ENCODE measurements around the gene CNTNAP2. TPM values are rescaled to one million over a fixed set of nuclear protein-coding genes. Genes with fewer than 3 reads are reported as not detected.

Gene CNTNAP2
- total and polyA plus RNA-seq, 9 of the 15 experiments (the other 6 are each of a cell fraction or from before 2014, with no cell fraction given): 0.04 to 0.62 (median 0.09) TPM; not detected in 4

GRCh38 chr7:146865696-146866095 lies 749.1 kb downstream of the CNTNAP2 start:
- H4K20me1 ChIP-seq (replicated peaks; ENCODE audit: control insufficient read depth, insufficient read depth, low read length): no peaks in the 10 kb centered on the region
- FAIRE-seq (no peak), DNase-seq (ENCODE audit: extremely low read depth in 1 of 4, low spot score in 3 of 4) (no peak), ATAC-seq (no peak)
- in situ Hi-C loops (cut with MboI) (no loop called here), intact Hi-C loops (cut with micrococcal nuclease) (no loop called here)
- no TSS peak for BruUV-seq (replicated peaks)
- ChIA-PET CTCF (ENCODE audit: low intra/inter-chr PET ratio) (no interaction called here), POLR2A (no interaction called here)
- no peaks in the 10 kb centered on the region for H3K27me3 ChIP-seq (ENCODE audit: control insufficient read depth in 2 of 2, insufficient read depth in 2 of 2, low read length in 2 of 2)
- no peaks in the 10 kb centered on the region for H3K79me2 ChIP-seq (ENCODE audit: control insufficient read depth, insufficient read depth, low read length)
- H2AFZ ChIP-seq (ENCODE audit: low read depth, low read length): no peak overlapping the region
- H3K4me3 ChIP-seq: no peak overlapping the region
- no peaks in the 10 kb centered on the region for H3K4me1 ChIP-seq (replicated peaks in 1 of 2; ENCODE audit: control insufficient read depth in 2 of 2, insufficient read depth in 2 of 2, low read length in 2 of 2)
- no peaks in the 10 kb centered on the region for H3K9me3 ChIP-seq (replicated peaks; ENCODE audit: control insufficient read depth, insufficient read depth, low read depth, low read length)
- TF ChIP-seq HDAC1 (IDR thresholded peaks at IDR 0.05) (no peak), ZNF324 (CRISPR knock-in tag; IDR thresholded peaks at IDR 0.05) (no peak), NONO (IDR thresholded peaks at IDR 0.05; ENCODE audit: low read depth in 2 of 2, low read length in 1 of 2) (no peak), HMG20A (CRISPR knock-in tag; conservative IDR thresholded peaks at IDR 0.05) (no peak), SRSF7 (optimal IDR thresholded peaks at IDR 0.05; ENCODE audit: low read depth, low read length) (no peak), ETV1 (tag; conservative IDR thresholded peaks at IDR 0.05; ENCODE audit: low read depth) (no peak), SMARCC2 (IDR thresholded peaks at IDR 0.05; ENCODE audit: low read depth) (no peak), SIN3B (IDR thresholded peaks at IDR 0.05; ENCODE audit: low read depth) (no peak)
- H3K27ac ChIP-seq (ENCODE audit: extremely low read depth, low read depth, low read length): no peak overlapping the region
- H3K36me3 ChIP-seq (ENCODE audit: control insufficient read depth, insufficient read depth, low read length): no peaks in the 10 kb centered on the region
- H3K4me2 ChIP-seq (ENCODE audit: insufficient read depth, low read length): no peak overlapping the region
- WGBS (ENCODE audit: insufficient coverage, low coverage, missing lambda C conversion rate): 0% methylated on average over 2 of the region's 2 CpGs
- H3K9ac ChIP-seq (ENCODE audit: insufficient read depth in 1 of 2, low read depth in 2 of 2, low read length in 2 of 2): no peak overlapping the region
- H3K9me1 ChIP-seq (ENCODE audit: control insufficient read depth, insufficient read depth, low read length): no peaks in the 10 kb centered on the region
